Astrocyte (in vitro differentiated cells and primary cell): ENCODE data around the gene TNFAIP8L3. TPM values are rescaled to one million over a fixed set of nuclear protein-coding genes. Genes with fewer than 3 reads are reported as not detected.

Experiments used
- DNase-seq: peaks from one replicate; pipeline ENCODE4 v3.0.0-alpha.2; 2010; ENCODE audit warnings: low read depth
- FAIRE-seq: peaks from 2 replicates; lab custom pipeline; 2011; peaks lifted over from hg19 to GRCh38; lab: Jason Lieb, UNC
- H2AFZ ChIP-seq: 2 replicates; pipeline ENCODE4 v1.6.0; 2012; ENCODE audit warnings: low read depth, low read length, inconsistent platforms
- H3K27ac ChIP-seq: 2 replicates; pipeline ENCODE4 v1.5.1; 2011; ENCODE audit warnings: low read depth, low read length, inconsistent platforms
- H3K27me3 ChIP-seq: 2 replicates; pipeline ENCODE4 v1.6.0; 2011; ENCODE audit warnings: low read length, inconsistent platforms; ENCODE audit not compliant: insufficient read depth
- H3K36me3 ChIP-seq: 2 replicates; pipeline ENCODE4 v1.5.1; 2011; ENCODE audit warnings: low read length, inconsistent platforms; ENCODE audit not compliant: insufficient read depth
- H3K4me1 ChIP-seq: 2 replicates; pipeline ENCODE4 v1.5.1; 2011; ENCODE audit warnings: low read length, inconsistent platforms; ENCODE audit not compliant: insufficient read depth
- H3K4me2 ChIP-seq: 2 replicates; pipeline ENCODE4 v1.6.0; 2012; ENCODE audit warnings: low read length, inconsistent platforms
- H3K4me3 ChIP-seq: 2 replicates; pipeline ENCODE4 v1.5.1; 2011; ENCODE audit warnings: low read depth, mild to moderate bottlenecking, low read length, inconsistent platforms; ENCODE audit not compliant: insufficient read depth
- H3K79me2 ChIP-seq: 2 replicates; pipeline ENCODE4 v1.6.0; 2012; ENCODE audit warnings: mild to moderate bottlenecking, low read length, inconsistent platforms; ENCODE audit not compliant: insufficient read depth
- H3K9ac ChIP-seq: 2 replicates; pipeline ENCODE4 v1.6.0; 2012; ENCODE audit warnings: mild to moderate bottlenecking, low read length, inconsistent platforms
- H3K9me3 ChIP-seq: 2 replicates; pipeline ENCODE4 v1.5.1; 2012; ENCODE audit warnings: low read depth, mild to moderate bottlenecking, low read length, inconsistent platforms; ENCODE audit not compliant: insufficient read depth
- H4K20me1 ChIP-seq: 2 replicates; pipeline ENCODE4 v1.6.0; 2012; ENCODE audit warnings: low read length, inconsistent platforms; ENCODE audit not compliant: insufficient read depth
- H3K27ac Mint-ChIP-seq: one replicate; pipeline ENCODE4 v1.8.0; 2021; ENCODE audit warnings: mild to moderate bottlenecking, mixed read lengths; ENCODE audit not compliant: unreplicated experiment
- H3K27me3 Mint-ChIP-seq: one replicate; pipeline ENCODE4 v1.8.0; 2021; ENCODE audit warnings: low read depth, mixed read lengths; ENCODE audit not compliant: unreplicated experiment
- H3K36me3 Mint-ChIP-seq: one replicate; pipeline ENCODE4 v1.8.0; 2021; ENCODE audit warnings: low read depth, mixed read lengths; ENCODE audit not compliant: unreplicated experiment
- H3K4me1 Mint-ChIP-seq: one replicate; pipeline ENCODE4 v1.8.0; 2021; ENCODE audit warnings: low read depth, mixed read lengths; ENCODE audit not compliant: unreplicated experiment
- H3K4me3 Mint-ChIP-seq: one replicate; pipeline ENCODE4 v1.8.0; 2021; ENCODE audit warnings: mild to moderate bottlenecking, moderate library complexity, mixed read lengths; ENCODE audit not compliant: unreplicated experiment
- H3K9me3 Mint-ChIP-seq: one replicate; pipeline ENCODE4 v1.8.0; 2021; ENCODE audit warnings: mild to moderate bottlenecking, mixed read lengths; ENCODE audit not compliant: unreplicated experiment
- CTCF ChIP-seq: IDR thresholded peaks from 2 replicates; pipeline ENCODE4 v1.5.1; 2011; ENCODE audit warnings: low read depth, mild to moderate bottlenecking, inconsistent platforms, low read length, moderate library complexity; ENCODE audit not compliant: insufficient read depth
- EZH2 ChIP-seq: IDR thresholded peaks from 2 replicates; pipeline ENCODE4 v1.6.1; 2012; ENCODE audit warnings: mild to moderate bottlenecking, low read length, inconsistent platforms; ENCODE audit not compliant: insufficient read depth
- total RNA-seq: library from RNA; stranded (reverse); gene quantifications from 2 replicates; pipeline ENCODE4 v1.2.1, GENCODE V29; 2021

TNFAIP8L3 gene
- total RNA-seq, 1 donor from 2014 or later = 1.1 TPM

GRCh38 chr15:51099185-51099584 lies 4.5 kb upstream of the TNFAIP8L3 start:
- no peak overlapping the region for H3K9ac ChIP-seq
- H3K27me3 Mint-ChIP-seq = peaks cover 35% of the 10 kb centered on the region
- DNase-seq (no peak), FAIRE-seq (no peak)
- peaks cover 7% of the 10 kb centered on the region for H3K36me3 Mint-ChIP-seq
- H3K4me3 Mint-ChIP-seq = no peak overlapping the region
- no peak overlapping the region for H2AFZ ChIP-seq
- peaks cover 26% of the 10 kb centered on the region for H3K4me1 Mint-ChIP-seq
- H3K27ac ChIP-seq = no peak overlapping the region
- H3K9me3 Mint-ChIP-seq = peaks cover 10% of the 10 kb centered on the region
- H3K27me3 ChIP-seq = peaks cover 20% of the 10 kb centered on the region
- H3K4me1 ChIP-seq = peaks cover 17% of the 10 kb centered on the region
- H3K79me2 ChIP-seq = no peaks in the 10 kb centered on the region
- H3K4me3 ChIP-seq = no peak overlapping the region
- no peaks in the 10 kb centered on the region for H3K9me3 ChIP-seq
- H4K20me1 ChIP-seq = no peaks in the 10 kb centered on the region
- TF ChIP-seq CTCF = no peak
- no peaks in the 10 kb centered on the region for H3K36me3 ChIP-seq
- H3K4me2 ChIP-seq = no peak overlapping the region
- no peak overlapping the region for H3K27ac Mint-ChIP-seq

GRCh38 chr15:51098331-51098619 lies 3.6 kb upstream of the TNFAIP8L3 start:
- peaks cover 3% of the 10 kb centered on the region for H3K36me3 Mint-ChIP-seq
- Histone ChIP-seq H3K27ac (no peak overlapping the region), H3K4me2 (peak overlapping the region; percentile 6), H3K79me2 (no peaks in the 10 kb centered on the region), H3K36me3 (no peaks in the 10 kb centered on the region), H3K9me3 (no peaks in the 10 kb centered on the region), H3K27me3 (peaks cover 28% of the 10 kb centered on the region), H3K4me1 (peaks cover 8% of the 10 kb centered on the region), H3K9ac (no peak overlapping the region), H2AFZ (no peak overlapping the region), H3K4me3 (no peak overlapping the region), H4K20me1 (no peaks in the 10 kb centered on the region)
- H3K27ac Mint-ChIP-seq = peak overlapping the region; percentile 53
- H3K4me3 Mint-ChIP-seq = no peak overlapping the region
- TF ChIP-seq EZH2 = no peak
- no peak for DNase-seq
- H3K4me1 Mint-ChIP-seq = peaks cover 20% of the 10 kb centered on the region
- H3K9me3 Mint-ChIP-seq = peaks cover 6% of the 10 kb centered on the region
- no peak for FAIRE-seq
- H3K27me3 Mint-ChIP-seq = peaks cover 34% of the 10 kb centered on the region

GRCh38 chr15:51097553-51098330 lies 3.0 kb upstream of the TNFAIP8L3 start:
- H2AFZ ChIP-seq = no peak overlapping the region
- H3K27ac ChIP-seq = no peak overlapping the region
- peaks cover 34% of the 10 kb centered on the region for H3K27me3 Mint-ChIP-seq
- no peaks in the 10 kb centered on the region for H4K20me1 ChIP-seq
- peak overlapping the region; percentile 53 for H3K27ac Mint-ChIP-seq
- peaks cover 20% of the 10 kb centered on the region for H3K4me1 Mint-ChIP-seq
- no peaks in the 10 kb centered on the region for H3K36me3 ChIP-seq
- TF ChIP-seq CTCF = no peak
- TF ChIP-seq EZH2 = no peak
- peak overlapping the region; percentile 6 for H3K4me2 ChIP-seq
- no peak overlapping the region for H3K4me3 ChIP-seq
- peak; percentile 83 for DNase-seq
- H3K4me3 Mint-ChIP-seq = no peak overlapping the region
- H3K79me2 ChIP-seq = no peaks in the 10 kb centered on the region
- peaks cover 33% of the 10 kb centered on the region for H3K27me3 ChIP-seq
- peaks cover 8% of the 10 kb centered on the region for H3K4me1 ChIP-seq
- H3K9me3 Mint-ChIP-seq = peaks cover 2% of the 10 kb centered on the region
- FAIRE-seq = peak; percentile 52
- H3K36me3 Mint-ChIP-seq = peaks cover 3% of the 10 kb centered on the region
- H3K9me3 ChIP-seq = no peaks in the 10 kb centered on the region
- H3K9ac ChIP-seq = no peak overlapping the region
